NCI-H2081 treated with DMSO at 0.1 percent for 48 hours (cell line): ENCODE measurements around the gene CDKN1B.
A peak's percentile ranks its signal among the peaks of the same experiment; 100 is the strongest.

Experiments
- DNase-seq: peaks from one replicate; lab custom pipeline; 2025; lab: John Stamatoyannopoulos, UW

CDKN1B gene

DNA sequence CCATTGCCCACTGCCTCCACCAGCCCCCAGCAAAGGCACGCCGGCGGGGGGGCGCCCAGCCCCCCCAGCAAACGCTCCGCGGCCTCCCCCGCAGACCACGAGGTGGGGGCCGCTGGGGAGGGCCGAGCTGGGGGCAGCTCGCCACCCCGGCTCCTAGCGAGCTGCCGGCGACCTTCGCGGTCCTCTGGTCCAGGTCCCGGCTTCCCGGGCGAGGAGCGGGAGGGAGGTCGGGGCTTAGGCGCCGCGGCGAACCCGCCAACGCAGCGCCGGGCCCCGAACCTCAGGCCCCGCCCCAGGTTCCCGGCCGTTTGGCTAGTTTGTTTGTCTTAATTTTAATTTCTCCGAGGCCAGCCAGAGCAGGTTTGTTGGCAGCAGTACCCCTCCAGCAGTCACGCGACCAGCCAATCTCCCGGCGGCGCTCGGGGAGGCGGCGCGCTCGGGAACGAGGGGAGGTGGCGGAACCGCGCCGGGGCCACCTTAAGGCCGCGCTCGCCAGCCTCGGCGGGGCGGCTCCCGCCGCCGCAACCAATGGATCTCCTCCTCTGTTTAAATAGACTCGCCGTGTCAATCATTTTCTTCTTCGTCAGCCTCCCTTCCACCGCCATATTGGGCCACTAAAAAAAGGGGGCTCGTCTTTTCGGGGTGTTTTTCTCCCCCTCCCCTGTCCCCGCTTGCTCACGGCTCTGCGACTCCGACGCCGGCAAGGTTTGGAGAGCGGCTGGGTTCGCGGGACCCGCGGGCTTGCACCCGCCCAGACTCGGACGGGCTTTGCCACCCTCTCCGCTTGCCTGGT is at the start of gene CDKN1B:
Gene CDKN1B, plus strand, starts transcription at position 576 of the 793 bp plus-strand sequence. CDS start 472 bp downstream, outside the sequence.
- peak; percentile 83 for DNase-seq

DNA sequence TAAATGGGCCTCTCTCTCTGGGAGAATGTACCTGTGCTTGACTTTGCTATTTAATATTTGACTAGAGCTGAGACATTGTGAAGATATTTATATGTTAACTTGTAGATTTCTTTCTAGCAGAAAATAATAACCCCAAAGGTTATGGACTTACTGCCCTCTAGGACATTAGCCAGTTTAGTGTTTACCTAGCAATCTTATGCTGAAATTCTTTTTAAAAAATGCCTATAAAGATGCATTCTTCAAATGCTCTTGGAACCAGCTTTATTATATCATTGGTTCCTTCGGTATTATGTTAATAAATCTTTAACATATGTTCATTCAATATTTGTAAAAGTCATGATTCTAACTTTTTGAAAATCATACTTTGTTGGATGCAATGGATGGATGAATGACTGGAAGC is 49.2 kb upstream of the CDKN1B start:
- DNase-seq = no peak

DNA sequence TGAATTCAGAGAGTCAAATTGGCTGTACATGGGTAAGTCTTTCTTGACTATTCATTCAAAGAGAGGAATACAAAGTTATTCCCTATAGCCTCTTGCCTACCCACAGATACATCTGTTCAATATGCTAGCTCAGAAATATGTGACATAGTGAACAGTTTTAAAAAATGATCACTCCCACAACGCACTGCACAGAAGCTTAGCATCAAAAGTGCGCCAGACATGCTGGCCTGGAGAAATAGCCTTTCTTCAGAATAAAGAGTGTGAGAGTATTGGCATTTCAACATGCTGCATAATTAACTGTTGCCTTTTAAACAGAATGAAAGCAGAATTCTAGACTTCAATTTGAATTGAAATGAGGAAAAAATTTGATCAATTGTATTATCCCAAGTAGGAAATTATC is 48.1 kb upstream of the CDKN1B start:
- DNase-seq = no peak

DNA sequence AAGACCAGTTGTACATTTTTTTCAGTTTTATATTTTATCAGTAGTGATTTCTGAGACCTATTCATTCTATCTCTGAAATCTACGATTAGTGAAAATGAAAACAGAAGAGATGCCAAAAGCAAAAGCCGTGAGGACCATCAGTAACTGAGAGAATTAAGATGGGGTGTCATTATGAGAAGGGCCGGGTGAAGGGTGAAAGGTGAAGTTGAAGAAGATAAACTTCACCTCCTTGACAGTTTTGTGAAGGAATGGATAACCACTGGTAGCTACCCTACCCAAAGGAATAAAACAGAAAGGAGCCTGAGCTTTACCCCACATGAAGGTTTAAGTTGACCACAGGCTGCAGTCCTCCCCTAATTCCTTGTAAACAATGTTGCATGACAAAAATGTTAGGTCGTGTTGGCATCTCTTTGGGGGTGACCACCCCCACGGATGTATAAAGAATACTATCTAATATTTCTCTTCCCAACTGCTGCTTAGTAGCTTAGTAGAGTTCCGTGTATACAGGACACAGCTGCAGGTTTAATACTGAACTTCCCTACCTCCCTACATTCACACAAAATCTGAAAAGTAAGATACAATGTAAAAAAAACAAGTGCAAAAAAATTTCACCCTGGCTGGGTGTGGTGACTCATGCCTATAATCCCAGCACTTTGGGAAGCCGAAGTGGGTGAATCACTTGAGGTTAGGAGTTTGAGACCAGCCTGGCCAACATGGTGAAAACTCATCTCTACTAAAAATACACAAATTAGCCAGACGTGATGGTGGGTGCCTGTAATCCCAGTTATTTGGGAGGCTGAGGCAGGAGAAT is 45.1 kb upstream of the CDKN1B start:
- DNase-seq = no peak

DNA sequence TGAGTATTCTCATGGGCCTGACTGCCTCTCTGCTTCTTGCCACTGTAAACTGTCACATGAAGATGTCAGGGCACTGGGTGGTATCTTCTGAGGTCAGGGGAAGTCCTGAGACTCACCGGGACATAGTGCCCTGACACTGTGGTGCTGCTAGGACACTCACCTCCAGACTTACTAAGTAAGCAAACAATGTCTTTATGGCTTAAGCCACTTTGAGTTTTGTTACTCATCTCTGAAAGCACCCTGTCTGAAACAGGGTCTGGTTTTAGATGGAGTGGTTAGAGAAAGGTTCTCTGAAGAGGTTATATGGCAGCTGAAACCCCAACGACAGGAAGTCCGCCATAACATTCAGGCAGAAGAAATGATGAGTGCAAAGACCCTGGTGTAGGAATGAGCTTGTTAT is 43.9 kb upstream of the CDKN1B start:
- no peak for DNase-seq

DNA sequence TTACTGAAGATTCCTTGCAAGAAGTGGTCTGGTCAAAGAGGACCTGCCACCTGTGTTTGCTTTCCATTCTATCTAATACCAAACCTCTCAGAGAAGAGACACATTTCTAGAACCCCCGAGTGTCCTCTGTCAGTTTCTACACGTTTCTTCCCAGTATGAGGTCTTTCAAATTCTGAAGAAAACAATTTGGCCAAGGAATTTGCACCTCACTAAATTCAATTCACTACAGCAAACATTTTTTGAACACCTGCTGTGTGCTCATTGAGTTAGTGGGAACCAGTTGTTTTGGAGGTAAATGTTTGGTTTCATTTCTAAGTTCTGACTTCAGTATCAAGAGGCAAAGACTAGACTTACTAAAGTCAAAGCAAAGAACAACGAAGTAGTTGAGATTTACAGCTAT is 40.6 kb upstream of the CDKN1B start:
- no peak for DNase-seq

DNA sequence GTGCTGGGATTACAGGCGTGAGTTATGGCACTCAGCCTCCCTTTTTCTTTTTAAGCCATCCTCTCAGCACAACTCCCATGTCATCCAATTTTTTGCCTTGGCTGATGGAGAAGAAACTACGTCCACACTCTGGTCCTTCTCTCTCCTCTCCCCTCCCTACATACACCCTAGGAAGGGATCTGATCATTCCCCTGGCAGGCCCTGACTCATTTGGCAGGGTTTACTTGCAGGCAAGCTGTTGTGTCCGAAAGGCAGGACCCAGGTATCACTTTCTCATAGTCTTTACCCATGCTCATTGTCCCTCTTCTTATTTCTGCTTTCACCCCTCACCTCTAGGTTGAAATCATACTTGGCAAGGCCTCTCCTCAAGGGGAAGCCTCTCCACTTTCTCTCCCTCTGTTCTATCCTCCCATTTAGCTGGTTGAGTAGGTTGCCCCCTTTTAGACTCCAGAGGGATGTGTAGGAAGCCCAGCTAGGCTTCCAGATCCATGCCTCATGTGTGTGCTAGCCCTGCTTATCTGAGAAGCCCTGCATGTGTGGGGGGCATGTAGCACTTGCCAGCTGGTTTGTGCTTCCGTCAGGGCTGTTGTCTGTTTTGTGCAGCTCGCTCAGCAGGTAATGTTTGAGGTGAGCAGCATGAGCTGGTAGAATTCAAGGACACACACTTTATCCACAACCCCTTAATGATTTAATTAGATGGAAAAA is 36.0 kb upstream of the CDKN1B start:
- peak; percentile 15 for DNase-seq

DNA sequence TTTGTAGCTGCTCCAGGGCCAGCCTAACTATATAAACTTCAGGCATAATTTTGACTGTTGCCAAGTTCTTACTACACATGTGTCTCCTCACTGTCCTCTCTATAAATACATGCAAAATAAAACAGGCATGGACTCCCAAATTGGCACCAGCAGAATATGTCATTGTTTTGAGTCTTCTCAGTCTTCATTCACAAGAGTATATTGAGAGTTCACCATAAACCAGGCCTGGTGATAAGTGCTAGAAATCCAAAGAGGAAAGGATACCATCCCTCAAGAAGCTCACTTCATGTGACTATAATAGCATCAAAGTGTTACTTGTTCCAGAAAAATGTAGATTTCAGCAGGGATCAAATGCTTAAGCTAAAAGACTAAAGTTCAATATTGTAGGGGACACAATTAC is 34.9 kb upstream of the CDKN1B start:
- DNase-seq = no peak

DNA sequence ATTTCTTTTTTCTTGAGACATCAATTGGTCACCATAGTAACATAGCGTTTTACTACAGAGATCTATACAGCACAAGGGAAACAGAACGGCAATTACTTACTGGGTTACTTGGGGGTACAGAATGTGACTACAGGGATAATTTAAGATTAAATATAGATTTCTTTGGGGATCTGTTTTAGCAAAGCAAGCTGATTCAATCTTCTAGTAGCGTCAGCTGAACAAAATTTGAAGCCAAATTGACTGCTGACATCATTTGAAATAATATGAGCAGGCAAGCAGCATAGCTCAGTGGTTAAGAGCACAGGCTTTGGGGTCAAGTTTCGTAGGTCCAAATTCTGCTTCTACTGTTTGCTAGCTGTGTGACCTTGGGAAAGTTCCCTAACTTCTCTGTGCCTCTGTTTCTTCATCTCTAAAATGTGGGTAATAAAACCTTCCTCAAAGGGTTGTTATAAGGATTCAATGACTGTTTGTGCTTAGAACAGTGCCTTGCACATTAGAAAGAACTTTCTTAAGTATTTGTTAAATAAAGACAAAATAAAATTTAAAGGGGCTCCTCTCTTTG is 34.0 kb upstream of the CDKN1B start:
- no peak for DNase-seq

DNA sequence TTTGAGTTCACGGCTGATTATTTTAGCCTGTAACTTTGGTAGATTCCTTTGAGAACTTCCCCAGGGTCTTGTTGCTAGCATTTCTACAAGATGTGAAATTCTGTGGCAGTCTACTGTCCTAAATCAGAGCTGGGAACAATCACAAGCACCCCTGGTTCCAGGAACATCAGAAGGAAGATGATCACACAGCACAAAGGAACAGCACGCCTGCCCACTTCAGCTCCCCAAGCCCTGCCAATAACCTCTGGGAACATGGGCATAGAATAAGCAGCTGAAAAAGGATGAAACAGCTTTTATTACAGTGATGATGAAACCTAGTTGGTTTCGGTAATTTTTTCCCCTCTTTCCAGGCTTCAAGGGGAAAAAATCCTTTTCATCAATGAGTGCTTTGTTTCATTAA is 33.4 kb upstream of the CDKN1B start:
- DNase-seq = no peak

DNA sequence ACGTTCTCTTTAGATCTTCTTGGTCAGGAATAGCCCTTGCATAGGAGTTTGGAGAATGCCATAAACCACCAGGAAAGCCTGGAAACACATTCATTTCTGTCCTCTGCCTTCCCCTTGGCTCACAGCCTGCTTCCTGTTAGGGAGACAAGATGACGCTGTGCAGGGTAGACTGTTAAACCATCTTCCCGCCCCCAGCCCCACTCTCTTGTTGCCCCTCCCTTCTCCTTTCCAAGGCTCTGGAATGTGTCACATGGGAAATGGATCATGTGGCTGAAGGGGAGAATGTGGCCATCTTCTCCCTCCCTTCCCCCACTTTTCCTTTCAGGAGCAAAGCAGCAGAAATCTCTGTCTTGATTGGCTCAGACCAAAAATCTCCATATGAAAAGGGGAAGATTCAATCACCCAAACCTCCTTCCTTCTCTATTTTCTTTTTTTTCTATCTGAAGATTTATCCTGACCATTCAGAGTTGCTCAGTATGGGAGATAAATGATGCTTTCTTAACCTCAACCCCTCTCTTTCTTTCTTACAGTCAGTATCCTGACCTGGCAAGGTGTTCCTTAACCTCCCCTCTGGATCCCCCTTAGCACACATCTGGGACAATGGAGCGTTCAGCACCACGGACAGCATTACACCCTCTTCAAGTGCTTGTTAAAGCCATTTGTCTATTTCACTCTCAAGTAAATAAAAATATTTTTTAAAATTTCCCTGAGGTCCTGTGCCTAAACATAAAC is 32.6 kb upstream of the CDKN1B start:
- DNase-seq = peak; percentile 85

DNA sequence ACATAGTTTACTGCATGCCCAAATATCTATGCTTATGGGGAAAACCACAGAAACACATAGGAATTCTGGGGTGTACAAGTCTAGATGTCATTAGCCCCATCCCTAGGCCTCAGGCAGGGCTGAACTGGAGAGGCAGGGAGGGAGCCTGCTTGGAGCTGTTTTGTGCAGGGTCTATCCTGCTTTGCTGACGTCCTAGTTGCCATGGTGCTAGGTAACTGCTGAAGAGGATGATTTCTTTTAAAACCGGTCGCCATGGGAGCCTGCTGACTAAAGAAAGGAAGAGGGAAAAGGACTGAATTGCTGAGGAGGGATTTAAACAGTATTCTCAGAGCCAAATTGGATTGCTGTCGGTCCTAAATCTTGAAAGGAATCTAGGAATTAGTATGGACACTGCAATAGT is 31.9 kb upstream of the CDKN1B start:
- DNase-seq = no peak

DNA sequence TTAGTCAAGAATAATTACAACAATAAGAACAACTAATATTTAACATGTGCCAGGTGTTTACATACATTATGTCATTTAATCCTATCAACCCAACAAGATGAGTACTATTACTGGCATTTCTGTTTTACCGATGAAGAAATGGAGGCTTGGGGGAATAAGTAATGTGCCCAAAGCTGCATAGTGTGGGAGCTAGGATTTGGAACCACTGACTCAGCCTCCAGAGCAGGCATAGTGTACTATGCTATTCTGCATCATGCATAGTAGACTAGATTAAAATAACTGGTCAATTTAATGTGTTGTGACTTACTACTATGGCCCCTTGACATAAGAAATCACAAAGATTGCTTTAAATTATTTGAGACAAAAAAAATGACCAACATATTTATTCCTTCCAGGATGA is 30.7 kb upstream of the CDKN1B start:
- no peak for DNase-seq

DNA sequence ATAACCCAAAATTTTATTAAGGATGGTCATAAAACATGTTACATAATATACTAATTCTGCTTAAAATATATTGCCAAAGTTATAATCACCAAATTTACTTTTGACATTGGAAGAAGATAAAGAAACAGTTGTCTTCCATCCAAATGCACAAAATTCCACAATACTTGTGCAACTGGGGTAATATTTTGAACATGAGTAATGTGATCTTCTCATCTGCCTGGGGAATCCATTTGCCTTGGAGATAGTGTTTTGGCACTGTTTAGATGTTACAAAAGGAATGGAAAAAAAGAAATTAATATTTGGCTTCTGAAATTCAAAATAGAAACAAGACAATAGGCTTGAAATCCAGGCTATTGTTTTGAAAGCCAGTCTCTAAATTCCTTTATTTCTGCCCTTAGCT is 30.2 kb upstream of the CDKN1B start:
- DNase-seq = no peak

DNA sequence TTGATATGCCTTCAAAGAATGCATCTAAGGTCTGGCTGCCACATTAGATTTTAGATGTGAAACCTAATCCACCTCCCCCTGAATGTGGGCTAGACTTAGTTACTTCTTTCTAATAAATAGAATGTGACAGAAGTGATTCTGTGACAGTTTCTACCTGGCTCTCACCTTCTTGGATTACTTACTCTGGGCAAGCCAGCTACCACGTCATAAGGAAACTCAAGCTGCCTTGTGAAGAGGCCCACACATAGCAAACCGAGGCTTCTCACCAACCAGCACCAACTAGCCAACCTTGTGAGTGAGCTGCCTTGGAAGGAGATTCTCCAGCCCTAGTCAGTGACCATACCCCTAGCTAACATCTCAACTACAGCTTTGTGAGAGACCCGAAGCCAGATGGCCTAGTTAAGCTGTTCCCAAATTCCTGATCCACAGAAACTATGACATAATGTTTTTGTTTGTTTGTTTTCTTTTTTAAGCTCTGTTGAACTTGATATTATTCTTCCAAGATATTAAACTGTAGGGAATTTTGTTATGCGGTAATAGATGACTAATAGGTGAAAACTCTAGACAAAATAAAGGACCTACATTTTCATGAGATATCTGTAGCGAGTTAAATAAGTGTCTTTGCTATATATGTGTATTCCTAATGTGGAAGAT is 27.4 kb upstream of the CDKN1B start:
- no peak for DNase-seq

DNA sequence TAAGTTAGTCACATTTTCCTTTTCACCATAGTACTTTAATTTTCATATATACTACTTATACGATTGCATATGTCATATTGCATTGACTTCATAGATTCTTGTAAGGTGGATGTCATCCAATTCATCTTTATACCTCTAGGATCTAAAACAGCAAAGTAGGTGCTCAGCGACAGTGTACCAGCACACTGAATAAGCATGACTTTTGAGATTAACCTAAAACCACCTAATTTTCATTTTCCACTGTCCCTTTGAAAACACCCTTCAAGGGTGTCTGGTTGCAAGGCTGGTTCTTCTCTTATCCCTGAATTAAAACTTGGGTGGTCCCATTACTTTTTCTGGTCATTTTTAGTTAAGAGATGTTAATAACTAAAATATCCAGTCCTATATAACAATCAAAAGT is 25.6 kb upstream of the CDKN1B start:
- DNase-seq = no peak

DNA sequence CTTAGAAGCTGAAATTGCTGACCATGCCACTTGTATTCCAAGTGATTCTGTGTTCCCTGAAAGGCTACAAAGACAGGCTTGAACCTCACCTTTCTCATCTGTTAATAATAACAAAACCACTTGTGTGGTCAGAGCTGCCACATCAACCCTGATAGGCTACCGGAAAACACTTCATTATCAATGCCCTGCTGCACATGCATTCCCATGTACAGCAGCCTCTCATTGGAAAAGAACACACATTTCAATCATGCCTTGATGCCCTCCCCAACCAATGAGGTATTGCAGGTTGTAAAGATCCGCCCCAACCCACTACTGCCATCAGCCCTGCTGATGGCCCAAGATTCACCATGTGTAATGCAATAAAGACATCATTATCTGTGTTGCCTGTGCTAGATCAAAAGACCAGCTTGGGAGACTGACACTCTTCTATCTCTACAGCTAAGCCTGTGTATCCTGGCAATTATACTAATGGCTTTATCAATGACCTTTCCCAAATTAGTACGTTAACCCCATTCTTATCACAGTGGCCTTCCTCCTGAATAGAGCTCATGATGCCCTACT is 24.0 kb upstream of the CDKN1B start:
- DNase-seq = no peak

DNA sequence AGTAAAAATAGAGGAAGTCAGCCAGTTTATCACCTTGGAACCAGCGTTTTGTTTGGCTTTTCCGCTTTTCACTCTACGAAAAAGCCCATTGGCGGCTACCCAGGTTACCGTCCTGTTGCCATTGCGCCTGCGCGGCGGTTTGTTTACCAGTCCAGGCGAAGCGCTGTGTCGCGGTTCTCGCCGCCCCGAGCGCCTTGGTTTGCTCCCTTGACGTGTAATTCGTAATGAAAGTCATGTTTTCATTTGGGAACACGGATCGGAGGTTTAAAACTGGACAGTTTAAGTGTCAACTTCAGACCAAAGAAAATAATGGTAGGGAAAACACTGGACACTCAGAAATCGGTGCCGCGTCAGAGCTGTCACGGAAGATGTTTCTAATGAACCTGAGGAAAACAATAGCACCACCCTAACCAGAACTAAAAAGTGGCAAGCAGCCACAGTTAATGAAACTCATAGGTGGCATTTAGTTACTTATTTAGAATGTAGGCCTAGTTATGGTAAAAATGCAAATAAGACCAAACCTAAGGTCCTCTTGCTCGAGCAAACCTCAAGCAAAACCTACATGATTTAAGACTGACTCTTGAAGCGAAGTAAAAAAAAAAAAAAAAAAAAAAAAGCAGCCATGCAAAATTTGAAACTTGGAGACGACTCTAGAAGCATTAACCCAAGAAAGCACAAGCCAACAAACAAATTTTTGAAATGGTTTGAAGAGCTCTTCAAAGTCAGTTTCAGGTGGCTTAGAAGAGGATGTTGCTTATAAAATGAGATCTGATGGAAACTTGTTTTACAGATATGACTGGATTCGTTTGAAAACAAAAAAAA is 20.4 kb upstream of the CDKN1B start:
- DNase-seq = peak; percentile 79

DNA sequence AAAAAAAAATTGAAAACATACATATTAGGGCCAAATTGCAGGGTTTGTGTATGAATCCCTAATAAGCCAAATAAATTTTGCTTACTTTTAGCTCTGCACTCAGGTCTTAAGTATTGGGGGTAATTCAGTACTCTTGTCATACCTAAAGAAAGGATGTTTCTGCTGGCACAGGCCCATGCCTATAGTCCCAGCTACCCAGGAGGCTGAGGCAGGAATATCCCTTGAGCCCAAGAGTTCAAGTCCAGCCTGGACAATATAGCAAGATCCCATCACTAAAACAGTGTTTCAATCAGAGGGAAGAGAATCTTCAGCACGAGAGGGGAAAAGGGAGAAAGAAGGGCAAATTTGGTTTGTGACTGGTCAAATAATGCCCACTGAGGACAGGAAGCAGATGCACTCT is 17.8 kb upstream of the CDKN1B start:
- DNase-seq = no peak

DNA sequence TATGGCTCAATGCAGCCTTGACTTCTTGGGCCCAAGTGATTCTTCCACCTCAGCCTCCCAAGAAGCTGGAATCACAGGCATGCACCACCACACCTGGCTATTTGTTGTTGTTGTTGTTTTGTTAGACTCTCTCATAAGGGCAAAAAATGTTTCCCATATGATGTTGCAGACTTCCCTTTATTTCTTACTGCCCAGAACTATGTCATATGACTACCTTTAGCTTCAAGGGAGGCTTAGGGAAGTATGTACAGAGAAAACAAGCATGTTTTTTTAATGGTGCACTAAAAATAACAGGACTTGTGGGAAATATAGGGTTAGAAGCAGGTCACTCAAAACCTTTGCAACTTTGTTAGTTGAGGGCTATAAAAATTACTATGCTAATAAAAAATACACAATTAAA is 16.9 kb upstream of the CDKN1B start:
- no peak for DNase-seq
